HepG2 (cell line): ENCODE results near the gene C2orf80.

ENCODE experiments used
- MAFG ChIP-seq: sonication (generic); formaldehyde crosslinking; IDR thresholded peaks from 2 replicates; pipeline ENCODE4 v1.5.1; 2020; ENCODE audit warnings: mild to moderate bottlenecking, missing genetic modification reagents
- NR2F6 ChIP-seq, 2 experiments: IDR thresholded peaks; 2 replicates each; pipeline ENCODE4 v1.6.1; 2016; ENCODE audit warnings: antibody characterized with exemption in 1 of 2, mild to moderate bottlenecking in 1 of 2
- POLR2AphosphoS5 ChIP-seq: IDR thresholded peaks from 2 replicates; pipeline ENCODE4 v1.6.1; 2012; ENCODE audit warnings: low read depth, low read length
- SAP130 ChIP-seq: IDR thresholded peaks from 2 replicates; pipeline ENCODE4 v1.6.1; 2016; ENCODE audit warnings: low read depth
- U2AF2 ChIP-seq: fragments of 200-400 bp; formaldehyde crosslinking; IDR thresholded peaks from 2 replicates; pipeline ENCODE4 v1.6.1; 2017; ENCODE audit warnings: low read depth, mild to moderate bottlenecking, low read length
- ZKSCAN5 ChIP-seq: sonication (generic); formaldehyde crosslinking; IDR thresholded peaks from 2 replicates; pipeline ENCODE4 v1.5.1; 2020; ENCODE audit warnings: mild to moderate bottlenecking, missing genetic modification reagents
- TF ChIP-seq, protein P1 (sequence below): sonication (generic); formaldehyde crosslinking; IDR thresholded peaks from 2 replicates; pipeline ENCODE4 v1.4.0; 2020; ENCODE audit warnings: missing genetic modification reagents
- TF ChIP-seq, protein P2 (sequence below): sonication (generic); formaldehyde crosslinking; IDR thresholded peaks from 2 replicates; pipeline ENCODE4 v1.5.0; 2020; ENCODE audit warnings: mild to moderate bottlenecking, missing genetic modification reagents
- TF ChIP-seq, protein P3 (sequence below): sonication (generic); formaldehyde crosslinking; IDR thresholded peaks from 2 replicates; pipeline ENCODE4 v1.5.1; 2020; ENCODE audit warnings: missing genetic modification reagents, mild to moderate bottlenecking, borderline replicate concordance
- TF ChIP-seq, protein P4 (sequence below): sonication (generic); formaldehyde crosslinking; IDR thresholded peaks from 2 replicates; pipeline ENCODE4 v1.5.0; 2020; ENCODE audit warnings: mild to moderate bottlenecking, missing genetic modification reagents, moderate library complexity

DNA sequence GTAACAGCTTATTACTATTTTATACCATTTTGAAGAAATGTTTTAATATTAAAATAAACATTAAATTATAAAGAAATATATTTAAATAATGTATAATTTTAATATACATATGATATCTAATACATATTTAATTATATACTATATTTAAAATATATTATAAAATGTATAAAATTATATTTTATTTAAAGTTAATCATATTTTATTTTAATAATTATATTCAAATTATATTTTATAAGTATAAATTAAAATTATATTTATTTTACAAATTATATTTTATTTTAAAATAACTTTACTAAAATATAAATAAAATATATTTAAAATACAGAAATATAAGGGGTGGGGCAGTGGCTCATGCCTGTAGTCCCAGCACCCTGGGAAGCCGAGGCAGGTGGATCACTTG, 67.6 kb downstream of the C2orf80 start:
- TF ChIP-seq U2AF2 (no peak), MAFG (CRISPR knock-in tag) (no peak), ZKSCAN5 (CRISPR knock-in tag) (no peak), NR2F6 (IDR thresholded peaks at IDR 0.05) (no peak), NR2F6 (CRISPR knock-in tag; IDR thresholded peaks at IDR 0.05) (no peak), POLR2AphosphoS5 (no peak), SAP130 (CRISPR knock-in tag) (no peak)
- TF ChIP-seq, protein P1, sequence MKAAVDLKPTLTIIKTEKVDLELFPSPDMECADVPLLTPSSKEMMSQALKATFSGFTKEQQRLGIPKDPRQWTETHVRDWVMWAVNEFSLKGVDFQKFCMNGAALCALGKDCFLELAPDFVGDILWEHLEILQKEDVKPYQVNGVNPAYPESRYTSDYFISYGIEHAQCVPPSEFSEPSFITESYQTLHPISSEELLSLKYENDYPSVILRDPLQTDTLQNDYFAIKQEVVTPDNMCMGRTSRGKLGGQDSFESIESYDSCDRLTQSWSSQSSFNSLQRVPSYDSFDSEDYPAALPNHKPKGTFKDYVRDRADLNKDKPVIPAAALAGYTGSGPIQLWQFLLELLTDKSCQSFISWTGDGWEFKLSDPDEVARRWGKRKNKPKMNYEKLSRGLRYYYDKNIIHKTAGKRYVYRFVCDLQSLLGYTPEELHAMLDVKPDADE (CRISPR knock-in tag): no peak
- TF ChIP-seq, protein P2, sequence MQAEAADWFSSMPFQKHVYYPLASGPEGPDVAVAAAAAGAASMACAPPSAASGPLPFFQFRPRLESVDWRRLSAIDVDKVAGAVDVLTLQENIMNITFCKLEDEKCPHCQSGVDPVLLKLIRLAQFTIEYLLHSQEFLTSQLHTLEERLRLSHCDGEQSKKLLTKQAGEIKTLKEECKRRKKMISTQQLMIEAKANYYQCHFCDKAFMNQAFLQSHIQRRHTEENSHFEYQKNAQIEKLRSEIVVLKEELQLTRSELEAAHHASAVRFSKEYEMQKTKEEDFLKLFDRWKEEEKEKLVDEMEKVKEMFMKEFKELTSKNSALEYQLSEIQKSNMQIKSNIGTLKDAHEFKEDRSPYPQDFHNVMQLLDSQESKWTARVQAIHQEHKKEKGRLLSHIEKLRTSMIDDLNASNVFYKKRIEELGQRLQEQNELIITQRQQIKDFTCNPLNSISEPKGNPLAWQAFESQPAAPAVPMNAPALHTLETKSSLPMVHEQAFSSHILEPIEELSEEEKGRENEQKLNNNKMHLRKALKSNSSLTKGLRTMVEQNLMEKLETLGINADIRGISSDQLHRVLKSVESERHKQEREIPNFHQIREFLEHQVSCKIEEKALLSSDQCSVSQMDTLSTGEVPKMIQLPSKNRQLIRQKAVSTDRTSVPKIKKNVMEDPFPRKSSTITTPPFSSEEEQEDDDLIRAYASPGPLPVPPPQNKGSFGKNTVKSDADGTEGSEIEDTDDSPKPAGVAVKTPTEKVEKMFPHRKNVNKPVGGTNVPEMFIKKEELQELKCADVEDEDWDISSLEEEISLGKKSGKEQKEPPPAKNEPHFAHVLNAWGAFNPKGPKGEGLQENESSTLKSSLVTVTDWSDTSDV (CRISPR knock-in tag): no peak
- TF ChIP-seq, protein P3, sequence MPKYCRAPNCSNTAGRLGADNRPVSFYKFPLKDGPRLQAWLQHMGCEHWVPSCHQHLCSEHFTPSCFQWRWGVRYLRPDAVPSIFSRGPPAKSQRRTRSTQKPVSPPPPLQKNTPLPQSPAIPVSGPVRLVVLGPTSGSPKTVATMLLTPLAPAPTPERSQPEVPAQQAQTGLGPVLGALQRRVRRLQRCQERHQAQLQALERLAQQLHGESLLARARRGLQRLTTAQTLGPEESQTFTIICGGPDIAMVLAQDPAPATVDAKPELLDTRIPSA: no peak
- TF ChIP-seq, protein P4, sequence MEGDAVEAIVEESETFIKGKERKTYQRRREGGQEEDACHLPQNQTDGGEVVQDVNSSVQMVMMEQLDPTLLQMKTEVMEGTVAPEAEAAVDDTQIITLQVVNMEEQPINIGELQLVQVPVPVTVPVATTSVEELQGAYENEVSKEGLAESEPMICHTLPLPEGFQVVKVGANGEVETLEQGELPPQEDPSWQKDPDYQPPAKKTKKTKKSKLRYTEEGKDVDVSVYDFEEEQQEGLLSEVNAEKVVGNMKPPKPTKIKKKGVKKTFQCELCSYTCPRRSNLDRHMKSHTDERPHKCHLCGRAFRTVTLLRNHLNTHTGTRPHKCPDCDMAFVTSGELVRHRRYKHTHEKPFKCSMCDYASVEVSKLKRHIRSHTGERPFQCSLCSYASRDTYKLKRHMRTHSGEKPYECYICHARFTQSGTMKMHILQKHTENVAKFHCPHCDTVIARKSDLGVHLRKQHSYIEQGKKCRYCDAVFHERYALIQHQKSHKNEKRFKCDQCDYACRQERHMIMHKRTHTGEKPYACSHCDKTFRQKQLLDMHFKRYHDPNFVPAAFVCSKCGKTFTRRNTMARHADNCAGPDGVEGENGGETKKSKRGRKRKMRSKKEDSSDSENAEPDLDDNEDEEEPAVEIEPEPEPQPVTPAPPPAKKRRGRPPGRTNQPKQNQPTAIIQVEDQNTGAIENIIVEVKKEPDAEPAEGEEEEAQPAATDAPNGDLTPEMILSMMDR (CRISPR knock-in tag): no peak
